ENCODE measurements around the gene KLF7. TPM values are rescaled to one million over a fixed set of nuclear protein-coding genes. Genes with fewer than 3 reads are reported as not detected.

The KLF7 gene
- total RNA-seq, 1 experiment from 2014 or later: 17.1 TPM

DNA sequence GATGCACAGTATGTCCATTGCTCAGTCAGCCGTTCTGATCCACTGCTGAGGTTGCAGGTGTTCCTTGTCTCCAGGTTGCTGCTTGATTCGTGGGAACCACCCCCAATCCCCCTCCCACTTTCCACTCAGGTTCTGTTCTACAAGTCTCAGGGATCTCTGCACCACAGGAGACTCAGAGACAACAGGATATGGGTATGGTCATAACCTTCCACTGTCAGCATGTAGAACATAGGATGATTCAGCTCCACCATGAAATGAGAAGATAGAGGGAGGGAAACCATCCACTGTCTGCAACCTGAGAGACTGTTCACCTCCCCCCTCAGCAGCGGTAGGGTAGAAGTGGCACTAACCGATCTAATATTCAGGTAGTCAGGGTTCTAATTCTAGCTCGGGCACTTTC lies 19.0 kb upstream of the KLF7 start:
- BruUV-seq (replicated peaks): no TSS peak
- ChIA-PET POLR2A (no interaction called here), CTCF (no interaction called here)
- H3K36me3 ChIP-seq (ENCODE audit: control insufficient read depth, insufficient read depth, low read length): no peaks in the 10 kb centered on the region
- DNase-seq (ENCODE audit: low read depth, low spot score) (no peak), ATAC-seq (no peak)
- no peak for TF ChIP-seq SIN3A (IDR thresholded peaks at IDR 0.05; ENCODE audit: borderline replicate concordance, insufficient read depth, low read depth, low read length)
- no peak for TF ChIP-seq POLR2AphosphoS5 (IDR thresholded peaks at IDR 0.05; ENCODE audit: low read depth, low read length)
- TF ChIP-seq, protein P1, sequence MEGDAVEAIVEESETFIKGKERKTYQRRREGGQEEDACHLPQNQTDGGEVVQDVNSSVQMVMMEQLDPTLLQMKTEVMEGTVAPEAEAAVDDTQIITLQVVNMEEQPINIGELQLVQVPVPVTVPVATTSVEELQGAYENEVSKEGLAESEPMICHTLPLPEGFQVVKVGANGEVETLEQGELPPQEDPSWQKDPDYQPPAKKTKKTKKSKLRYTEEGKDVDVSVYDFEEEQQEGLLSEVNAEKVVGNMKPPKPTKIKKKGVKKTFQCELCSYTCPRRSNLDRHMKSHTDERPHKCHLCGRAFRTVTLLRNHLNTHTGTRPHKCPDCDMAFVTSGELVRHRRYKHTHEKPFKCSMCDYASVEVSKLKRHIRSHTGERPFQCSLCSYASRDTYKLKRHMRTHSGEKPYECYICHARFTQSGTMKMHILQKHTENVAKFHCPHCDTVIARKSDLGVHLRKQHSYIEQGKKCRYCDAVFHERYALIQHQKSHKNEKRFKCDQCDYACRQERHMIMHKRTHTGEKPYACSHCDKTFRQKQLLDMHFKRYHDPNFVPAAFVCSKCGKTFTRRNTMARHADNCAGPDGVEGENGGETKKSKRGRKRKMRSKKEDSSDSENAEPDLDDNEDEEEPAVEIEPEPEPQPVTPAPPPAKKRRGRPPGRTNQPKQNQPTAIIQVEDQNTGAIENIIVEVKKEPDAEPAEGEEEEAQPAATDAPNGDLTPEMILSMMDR (IDR thresholded peaks at IDR 0.05): no peak
- TF ChIP-seq, protein P2, sequence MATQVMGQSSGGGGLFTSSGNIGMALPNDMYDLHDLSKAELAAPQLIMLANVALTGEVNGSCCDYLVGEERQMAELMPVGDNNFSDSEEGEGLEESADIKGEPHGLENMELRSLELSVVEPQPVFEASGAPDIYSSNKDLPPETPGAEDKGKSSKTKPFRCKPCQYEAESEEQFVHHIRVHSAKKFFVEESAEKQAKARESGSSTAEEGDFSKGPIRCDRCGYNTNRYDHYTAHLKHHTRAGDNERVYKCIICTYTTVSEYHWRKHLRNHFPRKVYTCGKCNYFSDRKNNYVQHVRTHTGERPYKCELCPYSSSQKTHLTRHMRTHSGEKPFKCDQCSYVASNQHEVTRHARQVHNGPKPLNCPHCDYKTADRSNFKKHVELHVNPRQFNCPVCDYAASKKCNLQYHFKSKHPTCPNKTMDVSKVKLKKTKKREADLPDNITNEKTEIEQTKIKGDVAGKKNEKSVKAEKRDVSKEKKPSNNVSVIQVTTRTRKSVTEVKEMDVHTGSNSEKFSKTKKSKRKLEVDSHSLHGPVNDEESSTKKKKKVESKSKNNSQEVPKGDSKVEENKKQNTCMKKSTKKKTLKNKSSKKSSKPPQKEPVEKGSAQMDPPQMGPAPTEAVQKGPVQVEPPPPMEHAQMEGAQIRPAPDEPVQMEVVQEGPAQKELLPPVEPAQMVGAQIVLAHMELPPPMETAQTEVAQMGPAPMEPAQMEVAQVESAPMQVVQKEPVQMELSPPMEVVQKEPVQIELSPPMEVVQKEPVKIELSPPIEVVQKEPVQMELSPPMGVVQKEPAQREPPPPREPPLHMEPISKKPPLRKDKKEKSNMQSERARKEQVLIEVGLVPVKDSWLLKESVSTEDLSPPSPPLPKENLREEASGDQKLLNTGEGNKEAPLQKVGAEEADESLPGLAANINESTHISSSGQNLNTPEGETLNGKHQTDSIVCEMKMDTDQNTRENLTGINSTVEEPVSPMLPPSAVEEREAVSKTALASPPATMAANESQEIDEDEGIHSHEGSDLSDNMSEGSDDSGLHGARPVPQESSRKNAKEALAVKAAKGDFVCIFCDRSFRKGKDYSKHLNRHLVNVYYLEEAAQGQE (IDR thresholded peaks at IDR 0.05; ENCODE audit: insufficient read depth in 1 of 2, low read depth in 2 of 2, low read length in 1 of 2): no peak
- TF ChIP-seq TCF7L2 (IDR thresholded peaks at IDR 0.05; ENCODE audit: low read depth, low read length): no peak
- in situ Hi-C loops (cut with HindIII; ENCODE audit: low pct_unique_long_range_greater_than_20kb, low sequenced_read_pairs) (no loop called here), intact Hi-C loops (cut with micrococcal nuclease; ENCODE audit: unreplicated experiment) (no loop called here)
- no peak overlapping the region for H3K27ac ChIP-seq (ENCODE audit: low read length)
- H3K9me3 ChIP-seq (ENCODE audit: control insufficient read depth, insufficient read depth, low read depth, low read length): no peaks in the 10 kb centered on the region
- H3K4me1 ChIP-seq (ENCODE audit: control insufficient read depth, insufficient read depth, low read length): no peaks in the 10 kb centered on the region
- no peak overlapping the region for H3K4me3 ChIP-seq (ENCODE audit: low read depth in 2 of 2, low read length in 2 of 2)
- H3K27me3 ChIP-seq (ENCODE audit: control insufficient read depth, insufficient read depth, low read length): no peaks in the 10 kb centered on the region

DNA sequence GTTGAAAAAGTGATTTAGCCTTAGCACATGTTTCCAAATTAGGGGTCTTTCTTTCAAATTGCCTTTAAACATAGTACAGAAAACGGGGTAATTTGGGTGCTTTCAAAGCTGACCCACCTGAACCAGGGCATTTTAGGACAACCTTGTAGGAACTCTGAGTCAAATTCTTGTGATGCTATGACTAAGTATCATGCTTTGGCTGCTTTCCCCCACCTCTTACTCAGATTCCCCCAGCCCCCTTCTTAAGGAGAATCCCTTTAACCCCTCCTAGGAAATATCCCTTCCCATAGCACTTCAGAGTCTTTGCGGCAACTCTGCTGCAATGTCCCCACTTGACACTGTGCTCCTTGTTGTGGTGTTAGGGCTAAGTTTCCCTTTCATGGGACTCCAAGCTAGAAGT lies 18.6 kb upstream of the KLF7 start:
- no peaks in the 10 kb centered on the region for H3K9me3 ChIP-seq (ENCODE audit: control insufficient read depth, insufficient read depth, low read depth, low read length)
- H3K36me3 ChIP-seq (ENCODE audit: control insufficient read depth, insufficient read depth, low read length): no peaks in the 10 kb centered on the region
- no peak for TF ChIP-seq SIN3A (IDR thresholded peaks at IDR 0.05; ENCODE audit: borderline replicate concordance, insufficient read depth, low read depth, low read length)
- no peak for TF ChIP-seq TCF7L2 (IDR thresholded peaks at IDR 0.05; ENCODE audit: low read depth, low read length)
- TF ChIP-seq, protein P2 (IDR thresholded peaks at IDR 0.05; ENCODE audit: insufficient read depth in 1 of 2, low read depth in 2 of 2, low read length in 1 of 2): no peak
- BruUV-seq (replicated peaks): no TSS peak
- ATAC-seq (no peak), DNase-seq (ENCODE audit: low read depth, low spot score) (no peak)
- no peaks in the 10 kb centered on the region for H3K27me3 ChIP-seq (ENCODE audit: control insufficient read depth, insufficient read depth, low read length)
- in situ Hi-C loops (cut with HindIII; ENCODE audit: low pct_unique_long_range_greater_than_20kb, low sequenced_read_pairs) (no loop called here), intact Hi-C loops (cut with micrococcal nuclease; ENCODE audit: unreplicated experiment) (no loop called here)
- ChIA-PET POLR2A (no interaction called here), CTCF (no interaction called here)
- H3K4me1 ChIP-seq (ENCODE audit: control insufficient read depth, insufficient read depth, low read length): no peaks in the 10 kb centered on the region
- no peak overlapping the region for H3K4me3 ChIP-seq (ENCODE audit: low read depth in 2 of 2, low read length in 2 of 2)
- no peak overlapping the region for H3K27ac ChIP-seq (ENCODE audit: low read length)
